Measurements from ENCODE around the gene KIT. TPM values are rescaled to one million over a fixed set of nuclear protein-coding genes. Genes with fewer than 3 reads are reported as not detected.

Gene KIT
- total RNA-seq, 3 donors from 2014 or later = 3.0 to 32.8 (median 16.8) TPM

DNA sequence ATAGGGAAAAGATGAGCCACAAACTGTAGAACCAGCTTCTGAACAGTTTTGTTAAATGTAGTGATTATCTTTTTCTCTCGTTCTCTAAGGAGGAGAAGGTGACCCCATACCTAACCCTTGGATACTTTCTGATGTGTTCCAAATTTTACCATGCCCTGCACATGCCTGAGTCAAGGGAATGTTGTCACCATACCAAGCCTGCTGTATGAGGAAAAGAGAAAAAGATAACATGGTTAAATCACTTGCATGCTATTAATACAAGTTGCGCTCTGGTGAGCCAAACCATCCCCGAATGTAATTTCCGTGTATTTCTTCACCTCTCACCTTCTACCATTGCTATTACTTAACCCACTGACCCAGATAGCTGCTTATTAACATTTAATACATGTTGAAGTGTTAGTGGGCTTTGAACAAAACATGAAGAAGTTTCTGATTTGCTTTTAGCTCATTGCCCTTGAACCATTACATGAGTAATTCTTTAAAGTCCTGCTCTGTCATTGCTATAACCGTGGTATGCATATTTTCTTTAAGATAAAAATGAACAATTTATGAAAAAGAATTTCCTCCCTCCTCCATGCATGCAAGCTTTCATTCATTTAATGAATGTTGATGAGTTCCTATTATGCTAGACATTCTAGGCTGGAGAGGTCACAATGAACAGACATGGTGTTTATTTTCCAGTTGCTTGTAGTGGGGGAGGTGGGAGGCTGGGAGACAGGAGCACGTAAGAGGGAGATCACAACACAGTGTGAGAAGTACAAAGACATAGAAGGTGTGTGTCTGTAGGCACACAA lies 13.6 kb upstream of the KIT start:
- H3K36me3 ChIP-seq (ENCODE audit: low read depth) = no peaks in the 10 kb centered on the region
- H3K9me3 ChIP-seq = no peaks in the 10 kb centered on the region
- ATAC-seq (no peak), DNase-seq (no peak)
- TF ChIP-seq, protein P1, sequence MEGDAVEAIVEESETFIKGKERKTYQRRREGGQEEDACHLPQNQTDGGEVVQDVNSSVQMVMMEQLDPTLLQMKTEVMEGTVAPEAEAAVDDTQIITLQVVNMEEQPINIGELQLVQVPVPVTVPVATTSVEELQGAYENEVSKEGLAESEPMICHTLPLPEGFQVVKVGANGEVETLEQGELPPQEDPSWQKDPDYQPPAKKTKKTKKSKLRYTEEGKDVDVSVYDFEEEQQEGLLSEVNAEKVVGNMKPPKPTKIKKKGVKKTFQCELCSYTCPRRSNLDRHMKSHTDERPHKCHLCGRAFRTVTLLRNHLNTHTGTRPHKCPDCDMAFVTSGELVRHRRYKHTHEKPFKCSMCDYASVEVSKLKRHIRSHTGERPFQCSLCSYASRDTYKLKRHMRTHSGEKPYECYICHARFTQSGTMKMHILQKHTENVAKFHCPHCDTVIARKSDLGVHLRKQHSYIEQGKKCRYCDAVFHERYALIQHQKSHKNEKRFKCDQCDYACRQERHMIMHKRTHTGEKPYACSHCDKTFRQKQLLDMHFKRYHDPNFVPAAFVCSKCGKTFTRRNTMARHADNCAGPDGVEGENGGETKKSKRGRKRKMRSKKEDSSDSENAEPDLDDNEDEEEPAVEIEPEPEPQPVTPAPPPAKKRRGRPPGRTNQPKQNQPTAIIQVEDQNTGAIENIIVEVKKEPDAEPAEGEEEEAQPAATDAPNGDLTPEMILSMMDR (IDR thresholded peaks at IDR 0.05) = no peak
- no peaks in the 10 kb centered on the region for H3K4me1 ChIP-seq (ENCODE audit: low read depth)
- H3K4me3 ChIP-seq = no peak overlapping the region
- intact Hi-C loops (cut with DNase I, micrococcal nuclease) = no loop called here

- DNase-seq (no peak), ATAC-seq (no peak)
- H3K9me3 ChIP-seq = no peaks in the 10 kb centered on the region
- H3K4me1 ChIP-seq (ENCODE audit: low read depth) = no peaks in the 10 kb centered on the region
- TF ChIP-seq, protein P1 (IDR thresholded peaks at IDR 0.05) = no peak
- intact Hi-C loops (cut with DNase I, micrococcal nuclease) = no loop called here
- H3K36me3 ChIP-seq (ENCODE audit: low read depth) = no peaks in the 10 kb centered on the region
- H3K4me3 ChIP-seq = no peak overlapping the region
These were observed 11.9 kb upstream of the KIT start for GRCh38 chr4:54645830-54646229.

GRCh38 chr4:54647070-54647469 lies 10.7 kb upstream of the KIT start:
- no peaks in the 10 kb centered on the region for H3K9me3 ChIP-seq
- ATAC-seq (no peak), DNase-seq (no peak)
- intact Hi-C loops (cut with DNase I, micrococcal nuclease) = no loop called here
- TF ChIP-seq, protein P1 (IDR thresholded peaks at IDR 0.05) = no peak
- no peaks in the 10 kb centered on the region for H3K4me1 ChIP-seq (ENCODE audit: low read depth)
- H3K36me3 ChIP-seq (ENCODE audit: low read depth) = no peaks in the 10 kb centered on the region
- H3K4me3 ChIP-seq = no peak overlapping the region

DNA sequence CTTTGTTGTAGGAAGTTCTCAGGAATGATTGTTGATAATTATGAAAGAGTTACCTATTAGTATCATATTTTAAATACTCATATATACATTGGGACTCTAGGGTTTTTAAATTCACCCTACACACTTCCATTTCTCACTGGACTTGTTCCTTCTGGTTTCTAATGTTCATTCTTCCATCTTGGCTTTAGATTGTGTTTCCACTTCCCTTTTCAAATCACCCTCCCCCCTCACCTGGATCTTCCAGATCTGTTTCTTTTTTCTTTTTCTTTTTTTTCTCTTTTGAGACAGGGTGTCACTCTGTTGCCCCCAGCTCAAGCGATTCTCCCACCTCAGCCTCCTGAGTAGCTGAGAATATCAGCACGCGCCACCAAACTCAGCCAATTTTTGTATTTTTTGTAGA lies 6.7 kb upstream of the KIT start:
- DNase-seq = no peak
- Histone ChIP-seq H3K36me3 (ENCODE audit: low read depth) (no peaks in the 10 kb centered on the region), H3K4me1 (ENCODE audit: low read depth) (no peaks in the 10 kb centered on the region), H3K9me3 (no peaks in the 10 kb centered on the region), H3K4me3 (no peak overlapping the region)
- no peak for ATAC-seq
- TF ChIP-seq, protein P1 (IDR thresholded peaks at IDR 0.05) = no peak
- intact Hi-C loops (cut with DNase I, micrococcal nuclease) = no loop called here

DNA sequence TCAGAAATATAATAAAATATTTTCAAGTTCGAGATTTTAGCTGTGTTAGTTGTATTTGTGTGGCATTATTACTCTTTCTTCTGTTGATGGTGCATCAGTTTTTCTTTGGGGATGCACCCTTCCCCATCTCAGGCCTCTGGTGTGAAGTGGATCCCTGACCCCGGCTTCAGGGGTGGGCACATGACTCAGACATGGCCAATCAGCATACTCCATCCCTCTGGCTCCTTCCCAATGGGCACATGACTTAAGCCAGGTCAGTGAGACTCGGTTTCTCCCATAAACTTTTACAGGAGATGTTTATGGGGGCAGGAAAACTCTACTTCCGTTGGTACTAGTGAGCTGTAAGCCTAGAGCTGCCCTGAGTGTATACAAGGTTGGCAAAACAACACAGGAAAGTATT lies 3.0 kb upstream of the KIT start:
- no peaks in the 10 kb centered on the region for H3K9me3 ChIP-seq
- no peak for ATAC-seq
- no peak for DNase-seq
- intact Hi-C loops (cut with DNase I, micrococcal nuclease) = no loop called here
- TF ChIP-seq, protein P1 (IDR thresholded peaks at IDR 0.05) = no peak
- no peaks in the 10 kb centered on the region for H3K36me3 ChIP-seq (ENCODE audit: low read depth)
- no peak overlapping the region for H3K4me3 ChIP-seq
- H3K4me1 ChIP-seq (ENCODE audit: low read depth) = peaks cover 12% of the 10 kb centered on the region

Measured in mucosa of descending colon (tissue), 3 donors.